GM18907 (cell line): ENCODE data around the gene IGDCC3.

Experiments
- ATAC-seq: cut with Tn5 transposase; IDR thresholded peaks from one replicate; pipeline ENCODE4 v1.9.1; 2021; ENCODE audit warnings: mild to moderate bottlenecking, moderate library complexity; ENCODE audit not compliant: unreplicated experiment

The IGDCC3 gene

GRCh38 chr15:65388306-65389080 is 10.7 kb upstream of the IGDCC3 start:
- no peak for ATAC-seq

- ATAC-seq, result no peak
These were observed 9.1 kb upstream of the IGDCC3 start for GRCh38 chr15:65386886-65387285.

- ATAC-seq, result no peak
These were observed 8.6 kb upstream of the IGDCC3 start for GRCh38 chr15:65386376-65386775.

GRCh38 chr15:65385870-65386258 is 8.1 kb upstream of the IGDCC3 start:
- no peak for ATAC-seq

GRCh38 chr15:65384895-65385869 is 7.4 kb upstream of the IGDCC3 start:
- ATAC-seq, result peak; percentile 72

- peak; percentile 10 for ATAC-seq
These were observed 6.7 kb upstream of the IGDCC3 start for GRCh38 chr15:65384505-65384894.

- ATAC-seq, result no peak
These were observed 6.2 kb upstream of the IGDCC3 start for GRCh38 chr15:65383991-65384390.

GRCh38 chr15:65383456-65383855 is 5.7 kb upstream of the IGDCC3 start:
- no peak for ATAC-seq

- no peak for ATAC-seq
These were observed 5.1 kb upstream of the IGDCC3 start for GRCh38 chr15:65382921-65383320.

- ATAC-seq, result no peak
These were observed 4.3 kb upstream of the IGDCC3 start for GRCh38 chr15:65382146-65382491.

GRCh38 chr15:65381445-65382145 is 3.8 kb upstream of the IGDCC3 start:
- ATAC-seq, result no peak

GRCh38 chr15:65379986-65380385 is 2.2 kb upstream of the IGDCC3 start:
- ATAC-seq, result no peak

- no peak for ATAC-seq
These were observed 462 bp downstream of the IGDCC3 start for GRCh38 chr15:65377105-65377975.

- no peak for ATAC-seq
These were observed 1.1 kb downstream of the IGDCC3 start for GRCh38 chr15:65376767-65377104.

GRCh38 chr15:65375871-65376607 is 1.8 kb downstream of the IGDCC3 start:
- ATAC-seq, result no peak

- no peak for ATAC-seq
These were observed 2.9 kb downstream of the IGDCC3 start for GRCh38 chr15:65374821-65375401.

GRCh38 chr15:65374334-65374733 is 3.5 kb downstream of the IGDCC3 start:
- no peak for ATAC-seq

GRCh38 chr15:65373163-65373651 is 4.6 kb downstream of the IGDCC3 start:
- no peak for ATAC-seq

GRCh38 chr15:65372787-65373067 is 5.1 kb downstream of the IGDCC3 start:
- no peak for ATAC-seq
